Activated CD4-positive, CD25-positive, alpha-beta regulatory T cell (primary cell): ENCODE data around the gene WBP1L.
A peak's percentile ranks its signal among the peaks of the same experiment; 100 is the strongest.
"Not testable (repeated sequence)": the region's sequence is repeated elsewhere in the genome, so short reads cannot be mapped to it uniquely, and the experiment has no call there.

Experiments
- DNase-seq, 4 experiments: peaks; one replicate each; lab custom pipeline; 2025; lab: John Stamatoyannopoulos, UW

Gene WBP1L

DNA sequence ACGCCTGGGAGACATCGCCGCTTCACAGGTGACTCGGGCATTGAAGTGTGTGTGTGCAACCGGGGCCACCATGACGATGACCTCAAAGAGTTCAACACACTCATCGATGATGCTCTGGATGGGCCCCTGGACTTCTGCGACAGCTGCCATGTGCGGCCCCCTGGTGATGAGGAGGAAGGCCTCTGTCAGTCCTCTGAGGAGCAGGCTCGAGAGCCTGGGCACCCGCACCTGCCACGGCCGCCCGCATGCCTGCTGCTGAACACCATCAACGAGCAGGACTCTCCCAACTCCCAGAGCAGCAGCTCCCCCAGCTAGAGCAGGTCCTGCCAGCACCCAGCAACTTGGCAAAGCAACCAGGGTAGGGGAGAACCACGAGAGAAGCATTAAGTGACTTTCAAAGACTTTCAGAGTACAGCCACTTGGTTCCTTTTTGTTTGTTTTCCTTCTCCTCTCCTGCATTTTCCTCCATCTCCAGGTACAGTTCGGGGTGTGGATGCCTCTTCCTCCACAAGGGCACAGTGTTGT lies 69.3 kb downstream of the WBP1L start:
- no peak for DNase-seq

DNA sequence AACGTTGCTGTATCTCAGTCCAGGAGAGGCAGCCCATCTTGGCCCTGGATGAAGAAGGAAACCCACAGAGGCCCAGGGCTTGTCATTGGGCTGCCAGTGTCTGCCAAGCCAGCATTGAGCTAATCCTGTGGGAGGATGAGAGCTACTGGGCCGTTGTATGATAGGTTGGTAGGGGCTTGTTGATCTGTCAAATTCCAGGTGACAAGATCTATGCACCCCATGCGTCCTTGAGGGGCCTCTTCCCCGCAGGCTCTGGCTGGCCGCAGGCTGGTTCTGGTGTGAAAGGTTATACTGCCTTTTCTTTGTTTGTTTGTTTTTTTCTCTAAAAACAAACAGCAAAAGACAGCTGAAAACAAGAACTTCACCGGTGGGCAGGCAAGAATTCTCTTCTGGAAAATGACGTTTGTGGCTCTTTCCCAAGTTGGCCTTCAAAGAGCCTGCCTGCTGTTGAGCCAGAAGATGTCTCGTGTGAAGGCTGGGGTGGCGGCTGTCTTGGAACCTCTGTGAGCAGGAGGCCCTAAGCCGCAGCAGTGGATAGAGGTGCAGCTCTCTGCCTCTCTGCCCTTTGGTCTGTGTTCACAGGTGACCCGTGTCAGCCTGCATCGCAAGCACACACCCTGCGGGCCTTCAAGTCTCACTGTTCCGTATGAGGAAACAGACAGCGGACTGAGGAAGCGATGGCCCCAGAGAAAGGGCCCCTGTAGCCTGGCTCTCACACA lies 70.1 kb downstream of the WBP1L start:
- no peak for DNase-seq

DNA sequence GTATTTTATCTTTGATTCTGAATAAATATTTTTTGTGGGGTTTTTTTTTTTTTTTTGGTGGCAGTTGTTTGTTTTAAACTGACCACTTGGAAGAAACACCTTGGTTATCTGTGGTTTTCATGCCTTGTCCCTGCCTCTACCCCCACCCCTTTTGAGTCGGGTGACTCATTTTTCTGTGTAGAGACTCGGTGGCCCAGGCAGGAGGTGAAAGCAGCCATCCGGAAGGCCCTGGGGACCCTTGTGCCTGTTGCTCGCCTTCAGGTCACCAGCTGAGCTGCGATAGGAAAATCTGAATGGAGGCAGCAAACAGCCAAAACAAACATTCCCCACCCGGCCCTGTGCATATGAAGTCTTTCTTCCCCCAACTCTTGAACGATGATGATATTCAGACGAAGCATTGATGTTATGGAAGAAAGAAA lies 70.7 kb downstream of the WBP1L start:
- no peak for DNase-seq

DNA sequence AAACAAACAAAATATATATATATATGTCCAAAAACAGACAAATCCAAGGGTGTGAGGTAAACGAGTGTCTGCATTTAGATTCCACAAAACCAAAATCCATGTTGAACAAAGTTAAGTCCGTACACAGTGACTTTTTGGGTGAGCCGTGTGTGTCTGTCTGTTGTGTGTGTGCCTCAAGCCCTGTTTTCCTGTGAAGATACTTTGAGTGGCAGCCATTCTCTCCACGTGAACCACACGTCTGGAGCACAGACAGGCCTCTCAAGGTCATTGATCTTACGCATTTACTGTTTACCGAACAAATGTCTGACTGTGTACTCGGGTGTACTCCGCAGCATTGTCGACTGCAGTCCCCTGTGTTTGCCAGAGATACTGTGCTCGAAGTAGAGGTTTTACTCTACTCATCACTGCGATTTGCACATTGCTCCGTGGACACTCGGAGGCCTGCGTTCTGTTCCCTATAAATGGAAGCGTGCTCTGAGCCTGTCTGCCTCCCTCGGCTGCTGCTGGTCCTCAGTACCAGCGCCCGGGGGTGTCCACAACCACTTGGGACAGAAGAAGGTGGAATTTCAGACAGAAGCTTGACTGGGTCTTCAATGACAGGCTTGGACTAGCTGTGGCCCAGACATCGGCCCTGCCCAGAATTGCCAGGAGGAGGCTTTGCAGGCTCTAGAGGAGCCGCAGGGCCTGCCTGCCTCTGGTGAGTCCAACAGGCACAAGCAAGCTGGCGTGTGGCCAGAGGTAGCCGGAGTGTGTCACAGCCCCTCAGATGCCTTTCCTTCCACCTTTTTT lies 71.3 kb downstream of the WBP1L start:
- no peak for DNase-seq

DNA sequence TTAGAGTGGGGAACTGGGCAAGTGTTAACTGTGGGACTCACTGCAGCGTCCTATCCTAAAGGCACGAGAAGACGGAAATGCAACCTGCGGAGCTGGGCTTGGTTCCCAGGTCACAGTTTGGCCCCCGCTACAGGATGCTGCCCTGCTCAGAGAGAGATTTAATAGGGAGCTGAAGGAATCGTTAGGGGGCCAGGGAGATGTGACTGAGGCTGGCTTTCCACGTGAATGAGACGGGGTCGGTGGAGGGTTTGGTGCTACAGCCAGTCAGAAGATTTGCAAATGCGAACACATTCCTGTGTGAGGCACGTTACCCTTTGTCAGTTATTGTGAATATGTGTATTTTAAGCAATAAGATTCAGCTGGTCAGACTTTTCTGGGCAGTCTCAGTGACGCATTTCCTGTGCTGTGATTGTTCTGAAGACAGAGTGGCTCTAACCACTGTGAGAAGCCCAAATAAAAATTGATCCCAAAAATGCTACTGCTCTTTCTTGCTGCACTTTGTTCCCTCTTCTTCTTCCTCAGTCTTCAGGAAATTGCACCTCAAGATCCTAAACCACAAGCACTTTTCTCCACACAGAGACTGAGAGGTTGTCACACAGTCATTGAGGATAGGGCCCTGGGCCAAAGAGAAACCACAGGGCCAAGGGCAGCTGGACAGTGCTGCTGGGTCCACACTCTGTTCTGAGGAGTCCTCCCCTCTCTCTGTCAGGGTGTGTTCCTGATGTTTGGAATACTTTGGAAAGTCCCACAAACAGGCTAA lies 72.2 kb downstream of the WBP1L start:
- DNase-seq = no peak

DNA sequence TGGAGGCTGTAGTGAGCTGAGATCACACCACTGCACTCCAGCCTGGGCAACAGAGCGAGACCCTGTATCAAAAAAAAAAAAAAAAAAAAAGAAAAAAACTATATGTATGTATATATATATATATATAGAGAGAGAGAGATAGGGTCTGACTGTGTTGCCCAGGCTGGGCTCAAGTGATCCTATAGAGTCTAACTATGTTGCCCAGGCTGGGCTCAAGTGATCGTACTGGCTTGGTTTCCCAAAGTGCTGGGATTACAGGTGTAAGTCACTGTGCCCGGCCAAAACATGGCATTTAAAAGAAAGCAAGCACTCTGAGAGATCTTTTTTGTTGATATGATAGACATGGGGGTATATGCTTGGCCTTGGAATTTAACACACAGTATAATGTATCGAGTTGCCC lies 73.4 kb downstream of the WBP1L start:
- no peak for DNase-seq

DNA sequence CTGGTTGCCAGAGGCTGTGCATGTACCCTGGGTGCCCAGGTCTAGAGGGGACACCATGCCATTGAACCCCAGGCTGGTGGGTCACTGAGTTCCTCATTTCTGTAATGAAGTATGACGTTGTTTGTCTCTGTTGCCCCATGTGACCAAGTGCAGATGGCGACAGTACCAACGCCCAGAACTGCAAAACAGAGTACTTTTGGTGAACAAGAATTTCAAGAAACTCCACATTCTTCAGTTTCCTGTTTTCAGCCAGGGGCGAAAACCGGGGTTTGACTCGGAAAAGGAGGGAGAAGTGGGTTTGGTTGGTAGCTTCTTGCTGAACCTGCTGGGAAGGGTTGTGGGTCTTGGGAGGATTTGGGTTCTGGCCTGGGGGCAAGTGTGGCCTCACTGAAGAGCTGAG lies 75.3 kb downstream of the WBP1L start:
- no peak for DNase-seq

DNA sequence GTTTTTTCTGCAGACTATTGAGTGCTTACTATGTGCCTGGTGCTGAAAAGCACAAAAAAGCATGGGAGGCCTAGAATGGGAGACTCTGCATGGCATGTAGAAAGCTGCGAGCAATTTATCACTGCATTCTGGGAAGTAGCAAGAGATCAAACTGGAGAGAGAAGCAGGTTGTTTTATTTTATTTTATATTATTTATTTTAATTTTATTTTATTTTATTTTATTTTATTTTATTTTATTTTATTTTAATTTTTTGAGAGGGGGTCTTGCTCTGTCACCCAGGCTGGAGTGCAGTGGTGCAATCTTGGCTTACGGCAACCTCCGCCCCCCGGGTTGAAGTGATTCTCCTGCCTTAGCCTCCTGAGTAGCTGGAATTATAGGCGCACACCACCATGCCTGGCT lies 76.3 kb downstream of the WBP1L start:
- not testable (repeated sequence) for DNase-seq

DNA sequence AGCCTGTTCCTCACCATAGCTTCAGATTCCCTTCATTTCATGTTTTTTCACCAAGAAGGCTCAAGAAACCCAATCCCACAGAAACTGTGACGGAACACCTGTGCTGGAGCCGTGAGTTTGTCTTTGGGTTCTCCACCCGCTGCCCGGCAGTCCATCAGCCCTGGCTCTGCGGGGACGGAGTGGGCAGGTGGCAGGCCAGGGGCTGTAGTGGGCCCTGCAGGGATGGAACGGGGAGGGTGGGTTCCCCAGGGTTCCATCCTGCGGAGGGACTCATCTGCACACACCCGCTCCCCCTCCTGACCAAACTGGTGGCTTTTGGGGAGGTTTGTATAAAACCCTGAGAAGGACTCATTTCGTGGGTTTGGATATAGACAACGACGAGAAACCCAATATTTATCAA lies 78.5 kb downstream of the WBP1L start:
- no peak for DNase-seq

DNA sequence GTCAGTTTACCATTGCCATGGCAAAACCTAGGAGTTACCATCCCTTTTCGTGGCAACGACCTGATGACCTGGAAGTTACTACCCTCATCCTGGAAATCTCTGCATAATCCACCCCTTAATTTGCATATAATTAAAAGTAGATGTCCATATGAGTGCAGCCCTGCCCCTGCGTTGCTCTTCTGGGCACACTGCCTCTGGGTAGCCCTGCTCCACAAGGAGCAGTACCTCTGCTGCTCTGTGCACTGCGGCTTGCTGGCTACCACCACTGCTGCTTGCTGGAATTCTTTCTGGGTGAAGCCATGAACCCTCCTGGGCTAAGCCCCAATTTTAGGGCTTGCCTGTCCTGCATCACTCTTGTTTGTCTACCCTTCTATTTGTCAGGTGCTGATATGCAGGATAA lies 80.9 kb downstream of the WBP1L start:
- no peak for DNase-seq

DNA sequence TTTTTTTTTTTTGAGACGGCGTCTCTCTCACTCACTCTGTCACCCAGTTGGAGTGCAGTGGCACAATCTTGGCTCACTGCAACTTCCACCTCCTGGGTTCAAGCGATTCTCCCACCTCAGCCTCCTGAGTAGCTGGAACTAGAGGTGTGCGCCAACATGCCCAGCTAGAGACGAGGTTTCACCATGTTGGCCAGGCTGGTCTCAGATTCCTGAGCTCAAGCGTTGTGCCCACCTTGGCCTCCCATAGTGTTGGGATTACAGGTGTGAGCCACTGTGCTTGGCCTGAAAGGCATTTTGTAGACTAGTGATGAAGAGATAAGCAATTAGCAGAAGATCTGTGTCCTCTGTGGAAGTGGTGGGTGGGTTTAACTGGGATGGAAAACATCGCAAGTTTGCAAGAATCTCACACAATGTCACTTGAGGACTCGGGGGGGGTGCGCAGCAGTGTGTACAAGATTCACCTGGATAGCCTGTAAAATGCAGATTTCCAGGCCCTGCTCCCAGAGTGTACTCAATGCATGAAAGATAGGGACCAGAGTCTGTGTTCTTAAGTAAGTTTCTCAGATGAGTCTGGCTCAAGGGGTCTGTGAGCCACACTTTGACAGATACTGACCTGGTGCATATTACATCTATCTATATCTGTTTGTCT lies 82.5 kb downstream of the WBP1L start:
- no peak for DNase-seq

DNA sequence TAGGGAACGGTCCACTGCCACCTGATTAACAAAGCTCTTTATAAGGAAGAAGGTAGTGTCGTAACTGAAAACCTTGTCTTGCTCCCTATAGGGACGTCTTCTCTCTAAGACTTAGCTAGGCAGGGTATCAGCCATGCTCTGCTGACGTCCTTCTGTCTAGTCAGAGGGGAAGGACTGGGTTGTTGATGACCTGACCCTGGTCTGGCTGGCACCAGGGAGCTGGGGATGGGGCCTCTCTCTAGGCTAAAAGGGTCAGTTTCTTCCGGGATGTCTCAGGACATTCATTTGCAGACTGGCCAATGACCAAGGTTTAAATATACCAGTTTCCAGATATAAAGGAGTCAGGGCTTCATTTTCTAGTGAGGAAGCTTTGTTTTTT lies 83.8 kb downstream of the WBP1L start:
- DNase-seq = no peak

DNA sequence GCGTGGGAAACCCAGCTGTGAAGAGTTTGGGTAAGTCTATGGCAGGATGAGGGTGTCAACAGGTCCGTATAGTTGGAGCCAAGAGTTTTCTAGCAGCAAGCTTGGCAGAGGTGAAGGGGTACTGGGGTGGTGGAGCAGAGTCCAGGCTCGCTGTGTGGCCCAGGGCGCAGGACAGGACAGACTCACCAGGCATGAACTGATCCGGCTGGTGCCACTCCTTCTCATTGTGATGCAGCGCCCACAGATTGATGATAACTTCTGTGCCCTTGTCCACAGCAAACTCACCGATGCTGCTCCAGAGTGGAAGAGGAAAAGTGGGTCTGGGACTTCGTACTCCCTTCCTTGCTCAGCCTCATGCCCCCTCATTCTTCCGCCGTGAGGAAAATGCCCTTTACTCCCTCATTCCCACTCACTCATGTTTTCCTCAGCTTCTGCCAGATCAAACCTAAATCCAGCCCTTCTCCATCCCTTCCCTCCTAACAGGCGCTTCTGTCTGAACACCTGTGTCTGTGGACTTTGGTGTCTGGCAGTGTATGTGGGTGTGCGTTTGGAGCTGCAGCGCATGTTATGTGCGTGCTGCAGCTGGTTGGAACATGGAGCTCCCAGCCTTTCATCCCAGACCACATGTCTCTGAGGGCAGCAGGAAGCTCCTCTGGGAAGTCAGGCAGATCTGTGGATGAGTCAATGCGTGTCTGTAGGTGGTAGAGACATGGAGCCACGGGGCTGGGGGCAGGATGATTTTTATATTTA lies 87.7 kb downstream of the WBP1L start:
- no peak for DNase-seq

DNA sequence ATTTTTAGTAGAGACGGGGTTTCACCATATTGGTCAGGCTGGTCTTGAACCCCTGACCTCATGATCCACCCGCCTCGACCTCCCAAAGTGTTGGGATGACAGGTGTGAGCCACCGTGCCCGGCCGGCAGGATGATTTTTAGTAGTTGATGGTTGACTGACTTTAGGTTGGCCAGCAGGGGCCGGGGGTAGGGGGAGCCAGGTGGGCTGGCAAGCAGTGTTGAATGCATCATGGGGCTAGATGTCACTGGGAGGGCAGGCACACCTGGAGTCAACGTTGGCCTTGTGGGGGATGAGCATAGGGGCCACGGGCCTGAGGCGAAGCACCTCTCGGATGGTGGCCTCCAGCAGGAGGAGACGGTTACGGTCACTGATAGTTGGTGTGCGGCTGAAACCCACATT lies 88.5 kb downstream of the WBP1L start:
- DNase-seq = no peak

DNA sequence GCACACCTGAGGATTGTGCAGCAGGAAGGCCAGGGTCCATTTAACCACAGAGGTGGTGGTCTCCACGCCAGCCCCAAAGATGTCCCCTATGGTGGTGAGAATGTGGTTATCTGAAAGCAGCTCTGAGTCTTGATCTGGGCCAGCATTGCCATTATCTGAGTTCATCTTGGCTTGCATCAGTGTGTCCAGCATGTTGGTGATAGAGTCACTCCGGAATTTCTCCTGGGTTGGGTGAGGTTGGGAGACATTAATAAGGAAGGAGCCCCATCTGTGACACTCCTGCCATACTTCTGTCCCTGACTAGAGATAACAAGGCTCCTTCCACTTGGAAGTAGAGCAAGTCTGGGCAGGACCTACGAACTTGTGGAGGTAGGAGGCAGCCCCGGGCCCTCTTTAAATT lies 89.2 kb downstream of the WBP1L start:
- no peak for DNase-seq

DNA sequence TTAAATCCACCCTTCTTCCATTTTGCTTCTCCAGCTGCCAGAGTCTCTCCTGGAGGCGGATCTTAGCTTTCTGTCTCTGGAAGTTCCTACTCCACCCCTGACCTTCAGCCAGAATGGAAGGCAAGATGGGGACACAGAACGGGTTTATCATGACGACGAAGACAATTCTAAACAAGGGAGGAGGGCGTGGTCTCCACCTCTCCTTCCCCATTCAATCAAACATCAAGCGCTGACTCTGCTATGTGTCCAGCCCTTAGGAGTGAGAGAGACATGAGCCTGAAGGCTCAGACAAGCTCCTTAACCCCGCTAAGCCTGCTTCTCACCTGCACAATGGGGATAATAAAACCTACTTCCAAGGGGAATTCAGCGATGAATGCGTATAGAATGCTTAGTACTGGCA lies 90.4 kb downstream of the WBP1L start:
- DNase-seq = no peak

DNA sequence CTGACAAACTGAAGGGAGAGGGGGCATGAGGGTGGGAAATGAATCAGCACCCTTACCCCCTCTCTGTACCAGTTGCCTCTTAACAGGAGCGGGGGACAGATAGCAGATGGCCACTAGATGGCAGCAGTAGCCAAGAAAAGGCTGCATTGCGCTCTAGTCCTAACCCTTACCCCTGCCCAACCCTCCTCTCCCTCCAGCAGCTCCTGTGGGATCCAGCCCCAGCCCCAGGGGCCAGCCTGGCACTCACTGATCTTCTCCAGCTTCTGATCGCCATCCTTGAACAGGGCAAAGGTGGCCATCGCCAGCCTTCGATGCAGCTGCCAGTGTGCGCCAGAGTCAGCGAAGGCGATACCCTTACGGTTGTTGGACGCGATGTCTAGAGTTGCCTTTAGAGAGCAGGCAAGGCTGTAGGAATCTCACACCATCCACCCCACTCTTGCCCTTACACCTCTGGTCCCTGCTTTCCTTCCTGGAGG lies 91.3 kb downstream of the WBP1L start:
- peak; percentile 47 to 59 (median 57) for DNase-seq

DNA sequence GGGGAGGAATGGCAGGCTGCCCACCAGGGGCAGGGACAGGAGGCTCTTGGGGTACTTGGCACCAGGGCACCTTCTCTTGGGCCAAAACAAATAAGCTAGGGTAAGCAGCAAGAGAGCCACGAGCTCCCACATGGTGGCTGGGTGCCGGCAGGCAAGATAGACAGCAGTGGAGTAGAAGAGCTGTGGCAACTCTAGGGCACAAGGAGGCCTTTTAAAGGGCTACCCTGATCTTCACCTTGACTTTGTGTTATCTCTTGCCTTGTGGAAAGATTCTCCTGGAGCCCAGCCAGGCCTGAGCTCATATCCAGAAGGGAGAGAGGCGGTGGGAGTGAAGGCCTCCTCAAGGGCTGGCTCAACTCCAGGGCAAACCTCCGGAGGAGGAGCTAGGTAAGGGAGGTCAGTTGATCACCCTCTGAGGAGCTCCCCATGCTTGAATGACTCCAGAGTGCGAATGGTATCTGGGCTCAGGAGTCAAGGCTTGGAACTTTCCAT lies 93.5 kb downstream of the WBP1L start, which contains the start of gene CYP17A1:
TSS of gene CYP17A1 (minus strand) at position 184 of the 492 bp plus-strand sequence. CDS start at position 132, 52 bp downstream.
- no peak for DNase-seq

DNA sequence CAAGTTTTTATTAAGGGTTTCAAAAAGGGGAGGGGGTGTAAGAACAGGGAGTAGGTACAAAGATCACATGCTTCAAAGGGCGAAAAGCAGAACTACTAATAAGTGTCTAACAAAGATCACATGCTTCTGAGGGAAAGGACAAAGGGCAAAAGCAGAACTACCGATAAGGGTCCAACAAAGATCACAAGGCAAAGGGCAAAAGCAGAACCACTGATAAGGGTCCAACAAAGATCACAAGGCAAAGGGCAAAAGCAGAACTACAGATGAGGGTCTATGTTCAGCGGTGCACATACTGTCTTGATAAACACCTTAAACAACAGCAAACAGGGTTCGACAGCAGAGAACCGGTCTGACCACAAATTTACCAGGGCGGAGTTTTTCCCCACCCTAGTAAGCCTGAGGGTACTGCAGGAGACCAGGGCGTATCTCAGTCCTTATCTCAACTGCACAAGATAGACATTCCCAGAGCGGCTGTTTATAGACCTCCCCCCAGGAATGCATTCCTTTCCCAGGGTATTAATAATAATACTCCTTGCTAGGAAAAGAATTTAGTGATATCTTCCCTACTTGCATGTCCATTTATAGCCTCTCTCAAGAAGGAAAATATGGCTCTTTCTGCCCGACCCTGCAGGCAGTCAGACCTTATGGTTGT lies 94.7 kb downstream of the WBP1L start:
- DNase-seq = not testable (repeated sequence)

DNA sequence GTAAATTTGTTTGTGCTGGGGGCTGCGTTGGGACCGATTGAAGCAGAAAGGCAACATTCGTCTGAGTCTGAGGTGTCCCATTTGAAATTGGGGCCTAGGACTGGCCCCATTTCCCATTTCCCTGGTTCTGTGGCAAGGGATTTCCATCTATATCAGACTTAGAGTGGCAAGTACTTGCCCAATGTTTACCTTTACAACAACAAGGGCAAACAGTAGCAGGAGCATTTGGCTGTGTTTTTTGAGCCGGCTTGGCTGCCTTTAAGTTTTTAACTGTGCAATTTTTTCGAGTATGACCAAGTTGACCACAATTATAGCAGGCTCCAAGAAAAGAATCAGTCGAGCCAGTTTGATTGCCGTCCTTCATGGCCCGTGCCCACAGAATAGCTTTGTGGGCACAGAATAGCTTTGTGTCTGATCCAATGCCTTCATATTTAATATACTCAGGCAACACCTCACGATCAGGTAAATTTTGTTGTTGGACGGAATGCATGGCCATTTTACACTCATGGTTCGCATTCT lies 98.1 kb downstream of the WBP1L start:
- DNase-seq = no peak
